Activated CD8-positive, alpha-beta T cell treated with anti-CD3 and anti-CD28 coated beads for 36 hours (primary cell): ENCODE measurements around the gene SPATS2L. TPM values are rescaled to one million over a fixed set of nuclear protein-coding genes. Genes with fewer than 3 reads are reported as not detected.

Experiments
- ATAC-seq: fragments of 200-7000 bp; cut with Tn5 transposase; one replicate; pipeline ENCODE4 v1.10.0; 2021; ENCODE audit warnings: mild to moderate bottlenecking, moderate library complexity
- CTCF ChIA-PET: fragments of 350-600 bp; sonication (Branson Sonifier 250); formaldehyde crosslinking; loops from one replicate; lab custom pipeline; 2021; ENCODE audit warnings: antibody characterized with exemption; lab: Charles Lee
- POLR2A ChIA-PET: fragments of 350-600 bp; sonication (Branson Sonifier 250); formaldehyde crosslinking; loops from one replicate; lab custom pipeline; 2021; ENCODE audit warnings: antibody characterized with exemption; lab: Charles Lee
- DNase-seq: peaks from one replicate; pipeline ENCODE4 v3.0.0-alpha.2; 2020
- H3K27ac Mint-ChIP-seq: one replicate; pipeline ENCODE4 v1.8.0; 2021; ENCODE audit warnings: mild to moderate bottlenecking, mixed read lengths
- H3K27me3 Mint-ChIP-seq: one replicate; pipeline ENCODE4 v1.8.0; 2021; ENCODE audit warnings: mixed read lengths
- H3K36me3 Mint-ChIP-seq: one replicate; pipeline ENCODE4 v1.8.0; 2021; ENCODE audit warnings: low read depth, mixed read lengths
- H3K4me1 Mint-ChIP-seq: one replicate; pipeline ENCODE4 v1.8.0; 2021; ENCODE audit warnings: low read depth, mixed read lengths
- H3K4me3 Mint-ChIP-seq: one replicate; pipeline ENCODE4 v1.8.0; 2021; ENCODE audit warnings: mild to moderate bottlenecking, moderate library complexity, mixed read lengths
- H3K9me3 Mint-ChIP-seq: one replicate; pipeline ENCODE4 v1.8.0; 2021; ENCODE audit warnings: mixed read lengths
- CTCF ChIP-seq: fragments of 200-600 bp; IDR thresholded peaks from one replicate; pipeline ENCODE4 v1.8.0; 2022; ENCODE audit warnings: antibody characterized with exemption, mild to moderate bottlenecking
- intact Hi-C: fragments of 100-400 bp; cut with micrococcal nuclease; formaldehyde crosslinking; loops from one replicate; pipeline ENCODE4 v1.10.0; 2022
- total RNA-seq, 2 experiments: library from RNA; stranded (reverse); gene quantifications; one replicate each; pipeline ENCODE4 v1.2.3, GENCODE V29; 2021

Gene SPATS2L
- total RNA-seq, 2 experiments from 2014 or later: 5.7 to 9.0 TPM

GRCh38 chr2:200442471-200442870 is 136.0 kb downstream of the SPATS2L start:
- H3K27me3 Mint-ChIP-seq: no peaks in the 10 kb centered on the region
- no peaks in the 10 kb centered on the region for H3K9me3 Mint-ChIP-seq
- DNase-seq (no peak), ATAC-seq (peak; percentile 39)
- H3K4me3 Mint-ChIP-seq: no peak overlapping the region
- intact Hi-C loops: no loop called here
- TF ChIP-seq CTCF: no peak
- H3K27ac Mint-ChIP-seq: no peak overlapping the region
- ChIA-PET CTCF (no interaction called here), POLR2A (no interaction called here)
- no peaks in the 10 kb centered on the region for H3K36me3 Mint-ChIP-seq
- H3K4me1 Mint-ChIP-seq: peaks cover 14% of the 10 kb centered on the region

- H3K9me3 Mint-ChIP-seq: no peaks in the 10 kb centered on the region
- POLR2A ChIA-PET: no interaction called here
These were observed 136.9 kb downstream of the SPATS2L start for GRCh38 chr2:200443376-200443775.

DNA sequence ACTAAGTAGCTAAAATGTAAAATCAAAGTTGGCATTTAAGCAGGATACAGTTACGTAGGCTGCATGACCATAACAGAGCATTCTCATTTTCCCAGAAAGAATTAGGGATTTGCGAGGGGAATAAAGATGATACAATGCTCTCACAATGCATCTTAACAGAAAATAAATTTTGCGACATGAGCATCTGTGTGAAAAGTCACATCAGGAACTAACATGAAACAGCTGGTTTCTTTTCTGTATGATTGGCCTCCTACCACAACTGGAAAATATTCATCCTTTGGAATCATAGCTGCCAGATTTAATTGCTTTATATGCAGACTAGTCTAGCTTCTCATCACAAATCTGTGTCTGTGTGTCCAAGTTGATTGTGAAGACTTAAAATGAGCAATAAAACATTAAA is 137.4 kb downstream of the SPATS2L start:
- Mint-ChIP-seq H3K27me3 (no peaks in the 10 kb centered on the region), H3K27ac (no peak overlapping the region), H3K9me3 (no peaks in the 10 kb centered on the region), H3K4me3 (no peak overlapping the region), H3K36me3 (no peaks in the 10 kb centered on the region), H3K4me1 (peaks cover 15% of the 10 kb centered on the region)
- DNase-seq (no peak), ATAC-seq (no peak)
- POLR2A ChIA-PET: interaction anchor here (1.5 kb wide), 1 partner anchor 36 kb away, joined by 3 read pairs; no protein-coding TSS in a partner anchor
- no peak for TF ChIP-seq CTCF
- intact Hi-C loops: no loop called here
- CTCF ChIA-PET: interaction anchor here (0.8 kb wide), 1 partner anchor 38 kb away, joined by 3 read pairs; no protein-coding TSS in a partner anchor

More at GRCh38 chr2:200443376-200443775, 136.9 kb downstream of the SPATS2L start:
- no peak overlapping the region for H3K27ac Mint-ChIP-seq
- no peaks in the 10 kb centered on the region for H3K27me3 Mint-ChIP-seq
- intact Hi-C loops: no loop called here
- no peak for DNase-seq
- ATAC-seq: no peak
- peaks cover 15% of the 10 kb centered on the region for H3K4me1 Mint-ChIP-seq
- no peak for TF ChIP-seq CTCF
- H3K4me3 Mint-ChIP-seq: no peak overlapping the region
- no peaks in the 10 kb centered on the region for H3K36me3 Mint-ChIP-seq
- CTCF ChIA-PET: no interaction called here

DNA sequence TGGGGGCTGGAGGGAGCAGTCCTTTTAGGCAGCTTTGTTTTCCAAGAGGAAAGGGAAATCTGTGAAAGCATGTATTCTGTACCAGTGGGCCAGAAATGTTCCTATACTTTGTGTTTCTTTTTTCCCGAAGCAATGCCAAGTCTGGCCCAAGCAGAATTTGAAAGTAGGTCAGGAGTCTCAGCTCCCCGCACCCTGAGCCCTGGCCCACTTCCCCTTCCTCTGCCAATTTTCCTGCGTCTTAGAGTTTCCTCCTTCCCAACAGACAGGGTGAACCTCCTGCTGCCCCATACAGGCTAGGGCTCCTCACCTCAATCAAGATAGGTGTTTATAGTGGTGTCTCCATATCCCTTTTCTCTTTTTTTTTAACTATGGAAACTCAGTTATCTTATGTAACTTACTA is 138.0 kb downstream of the SPATS2L start:
- ChIA-PET POLR2A (interaction anchor here (1.5 kb wide), 1 partner anchor 37 kb away, joined by 3 read pairs; no protein-coding TSS in a partner anchor), CTCF (interaction anchor here (0.8 to 1.4 kb wide), 3 partner anchors 26 to 37 kb away, joined by 3 read pairs; no protein-coding TSS in a partner anchor)
- intact Hi-C loops: no loop called here
- H3K27ac Mint-ChIP-seq: no peak overlapping the region
- no peak overlapping the region for H3K4me3 Mint-ChIP-seq
- no peaks in the 10 kb centered on the region for H3K27me3 Mint-ChIP-seq
- no peak for TF ChIP-seq CTCF
- no peak for DNase-seq
- no peaks in the 10 kb centered on the region for H3K9me3 Mint-ChIP-seq
- ATAC-seq: no peak
- peaks cover 15% of the 10 kb centered on the region for H3K4me1 Mint-ChIP-seq
- no peaks in the 10 kb centered on the region for H3K36me3 Mint-ChIP-seq

DNA sequence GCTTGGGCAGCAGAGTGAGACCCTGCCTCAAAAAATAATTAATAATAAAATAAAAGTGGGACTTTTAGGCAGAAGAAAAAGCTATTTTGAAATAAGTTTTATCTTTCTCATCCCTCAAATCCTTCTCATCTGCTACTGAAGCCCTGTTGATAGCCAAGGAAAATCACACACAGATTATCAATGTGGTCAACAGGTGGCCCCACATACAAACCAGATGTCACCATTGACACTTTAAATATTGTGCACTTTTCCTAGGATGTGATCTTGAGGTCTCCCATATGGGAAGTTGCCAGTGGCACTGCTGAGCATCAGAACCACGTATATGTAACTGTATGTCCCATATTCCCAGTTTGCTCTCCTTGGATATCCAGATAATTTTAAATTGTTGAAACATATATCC is 138.8 kb downstream of the SPATS2L start:
- POLR2A ChIA-PET: interaction anchor here (1.5 kb wide), 1 partner anchor 37 kb away, joined by 3 read pairs; no protein-coding TSS in a partner anchor
- no peaks in the 10 kb centered on the region for H3K27me3 Mint-ChIP-seq
- ATAC-seq (no peak), DNase-seq (no peak)
- CTCF ChIA-PET: interaction anchor here (1.0 to 1.4 kb wide), 2 partner anchors 26 to 37 kb away, joined by 3 read pairs; no protein-coding TSS in a partner anchor
- H3K27ac Mint-ChIP-seq: no peak overlapping the region
- no peak for TF ChIP-seq CTCF
- no peaks in the 10 kb centered on the region for H3K36me3 Mint-ChIP-seq
- no peak overlapping the region for H3K4me3 Mint-ChIP-seq
- peaks cover 15% of the 10 kb centered on the region for H3K4me1 Mint-ChIP-seq
- H3K9me3 Mint-ChIP-seq: no peaks in the 10 kb centered on the region
- intact Hi-C loops: no loop called here
